WTC11 (cell line): ENCODE measurements around the gene TCOF1.

ENCODE experiments used
- CTCF ChIP-seq: fragments of 200-600 bp; IDR thresholded peaks from 2 replicates; pipeline ENCODE4 v1.8.0; 2022; ENCODE audit warnings: antibody characterized with exemption
- FOXJ3 ChIP-seq: sonication (generic); formaldehyde crosslinking; IDR thresholded peaks from 2 replicates; pipeline ENCODE4 v1.9.0; 2021; ENCODE audit warnings: missing genetic modification reagents, mild to moderate bottlenecking, borderline replicate concordance
- TP53 ChIP-seq: sonication (generic); formaldehyde crosslinking; IDR thresholded peaks from 2 replicates; pipeline ENCODE4 v1.8.1; 2023; ENCODE audit warnings: mild to moderate bottlenecking, missing genetic modification reagents
- USF2 ChIP-seq: sonication (generic); formaldehyde crosslinking; IDR thresholded peaks from 2 replicates; pipeline ENCODE4 v1.8.1; 2023; ENCODE audit warnings: mild to moderate bottlenecking, missing genetic modification reagents, moderate library complexity
- TF ChIP-seq, protein P1 (sequence below): sonication (generic); formaldehyde crosslinking; conservative IDR thresholded peaks from 2 replicates; pipeline ENCODE4 v1.8.1; 2022; ENCODE audit warnings: mild to moderate bottlenecking, missing genetic modification reagents

DNA sequence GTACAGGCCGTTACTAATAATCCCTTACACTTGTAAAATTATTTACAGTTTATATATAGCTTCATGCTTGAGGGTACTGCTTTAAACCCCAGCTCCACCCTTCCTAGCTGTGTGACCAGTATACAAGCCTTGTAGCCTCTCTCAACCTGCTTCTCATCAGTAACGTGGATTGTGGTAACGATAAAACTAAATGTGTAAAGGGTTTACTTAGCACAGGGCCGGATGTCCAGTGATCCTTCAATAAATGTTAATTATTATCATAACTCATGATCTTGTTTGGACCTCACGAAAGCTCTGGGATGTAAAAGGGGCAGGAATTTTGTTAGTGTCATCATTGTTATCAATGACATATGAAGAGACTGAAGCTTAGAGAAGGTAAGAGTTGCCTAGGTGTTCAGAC lies 47.3 kb upstream of the TCOF1 start:
- TF ChIP-seq TP53 (CRISPR knock-in tag), result no peak
- no peak for TF ChIP-seq USF2
- no peak for TF ChIP-seq CTCF
- TF ChIP-seq, protein P1, sequence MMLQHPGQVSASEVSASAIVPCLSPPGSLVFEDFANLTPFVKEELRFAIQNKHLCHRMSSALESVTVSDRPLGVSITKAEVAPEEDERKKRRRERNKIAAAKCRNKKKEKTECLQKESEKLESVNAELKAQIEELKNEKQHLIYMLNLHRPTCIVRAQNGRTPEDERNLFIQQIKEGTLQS (CRISPR knock-in tag), result no peak
- no peak for TF ChIP-seq FOXJ3 (CRISPR knock-in tag)
